GM23338 (cell line): Measurements from ENCODE around the gene ACY1.

ENCODE experiments used
- CTCF ChIP-seq, 2 experiments: fragments of 200-600 bp in 1 of 2; sonication (generic) in 1 of 2; conservative IDR thresholded peaks; 2 replicates each; pipeline versions ENCODE4 v1.5.1 to v1.6.1; 2016 to 2017; ENCODE audit warnings: antibody characterized with exemption in 2 of 2, low read depth in 2 of 2, mild to moderate bottlenecking in 2 of 2, moderate library complexity in 1 of 2
- ETS1 ChIP-seq: IDR thresholded peaks from 2 replicates; pipeline ENCODE4 v1.6.1; 2016; ENCODE audit warnings: antibody characterized with exemption
- EZH2 ChIP-seq: fragments of 200-600 bp; sonication (generic); IDR thresholded peaks from one replicate; pipeline ENCODE4 v1.8.0; 2017; ENCODE audit warnings: antibody characterized with exemption, mild to moderate bottlenecking, low read depth; ENCODE audit not compliant: unreplicated experiment
- EZH2phosphoT487 ChIP-seq: fragments of 200-600 bp; sonication (generic); IDR thresholded peaks from one replicate; pipeline ENCODE4 v1.8.1; 2018; ENCODE audit warnings: antibody characterized with exemption; ENCODE audit not compliant: unreplicated experiment
- JUNB ChIP-seq: IDR thresholded peaks from one replicate; pipeline ENCODE4 v1.6.1; 2016; ENCODE audit warnings: antibody characterized with exemption; ENCODE audit not compliant: unreplicated experiment
- NANOG ChIP-seq: IDR thresholded peaks from 2 replicates; pipeline ENCODE4 v1.6.1; 2016; ENCODE audit warnings: antibody characterized with exemption, borderline replicate concordance
- POLR2AphosphoS5 ChIP-seq: IDR thresholded peaks from 2 replicates; pipeline ENCODE4 v1.6.1; 2016; ENCODE audit warnings: antibody characterized with exemption, low read depth
- REST ChIP-seq: IDR thresholded peaks from one replicate; pipeline ENCODE4 v1.6.1; 2018; ENCODE audit warnings: antibody characterized with exemption; ENCODE audit not compliant: unreplicated experiment
- ZNF331 ChIP-seq: fragments of 250-450 bp; sonication (Bioruptor Pico); IDR thresholded peaks from 2 replicates; pipeline ENCODE4 v1.5.0; 2020; ENCODE audit warnings: low read depth, mild to moderate bottlenecking, moderate library complexity

GRCh38 chr3:52026041-52026440 is 42.7 kb downstream of the ACY1 start:
- TF ChIP-seq ZNF331 (CRISPR knock-in tag) (no peak), ETS1 (no peak), CTCF (conservative IDR thresholded peaks at IDR 0.05; ENCODE audit: low read depth in 2 of 2) (no peak), EZH2phosphoT487 (no peak), REST (no peak), POLR2AphosphoS5 (no peak), JUNB (no peak), EZH2 (no peak), NANOG (no peak)
